ENCODE measurements around the gene PUSL1. TPM values are rescaled to one million over a fixed set of nuclear protein-coding genes. Genes with fewer than 3 reads are reported as not detected.

The PUSL1 gene
- total RNA-seq, 4 donors from 2014 or later = 6.2 to 13.1 (median 9.5) TPM

DNA sequence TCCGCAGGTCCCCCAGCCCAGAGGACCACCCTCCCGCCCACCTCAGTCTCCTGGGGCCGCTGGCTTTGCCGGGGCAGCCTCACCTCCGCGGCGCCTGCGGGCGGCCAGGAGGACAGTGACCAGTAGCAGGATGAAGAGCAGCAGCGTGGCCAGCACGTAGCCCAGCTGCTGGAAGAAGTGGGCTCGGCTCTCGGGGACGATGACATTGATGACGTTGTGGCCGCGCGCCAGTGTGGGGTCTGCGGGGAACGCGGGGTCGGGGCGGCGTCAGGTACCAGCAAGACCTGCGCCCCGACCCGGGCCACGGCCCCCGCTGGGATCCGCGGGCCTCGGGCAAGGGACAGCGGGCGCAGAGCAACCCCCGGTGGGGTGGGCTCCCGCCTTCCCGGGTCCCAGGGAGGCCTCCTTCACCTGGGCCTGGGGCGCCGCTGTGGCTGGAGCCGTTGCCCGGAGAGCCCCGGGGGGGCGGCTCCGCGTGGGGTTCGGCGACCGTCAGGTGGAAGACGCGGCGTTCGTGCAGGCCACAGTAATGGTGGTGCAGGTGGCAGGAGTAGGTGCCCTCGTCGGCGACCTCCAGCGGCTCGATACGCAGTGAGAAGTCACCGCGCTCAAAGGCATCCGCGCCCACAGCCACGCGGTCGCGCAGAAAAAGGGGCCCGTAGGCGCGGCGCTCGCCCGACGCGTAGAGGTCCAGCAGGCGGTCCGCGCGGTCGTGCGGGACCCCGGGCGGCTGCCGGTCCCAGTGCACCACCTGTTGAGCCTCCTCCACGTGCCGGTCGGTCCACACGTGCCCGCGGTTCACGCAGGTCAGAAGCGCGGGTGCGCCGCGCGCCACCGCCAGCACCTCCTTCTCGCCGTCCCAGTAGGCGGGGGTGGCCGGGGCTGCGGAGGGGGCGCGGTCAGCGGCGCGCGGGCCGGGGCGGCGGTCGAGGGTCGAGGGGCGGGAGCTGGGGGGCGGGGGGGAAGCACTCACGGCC, 46.2 kb downstream of the PUSL1 start:
- TF ChIP-seq POLR2A (IDR thresholded peaks at IDR 0.05) (no peak), CTCF (IDR thresholded peaks at IDR 0.05 in 4 of 5, conservative IDR thresholded peaks at IDR 0.05 in 1 of 5) (no peak)
- intact Hi-C loops (cut with DNase I; ENCODE audit: low total_unique reads) = loop anchor here (1.0 kb wide), 1 partner anchor 18 kb away; no protein-coding TSS in a partner anchor
- ATAC-seq (no peak), DNase-seq (peak in 1 of 2 donors; percentile 12)
- H3K36me3 ChIP-seq = no peaks in the 10 kb centered on the region
- no peak overlapping the region for H3K4me3 ChIP-seq
- peak overlapping the region in 2 of 4 donors; percentile 9 to 28 for H3K27ac ChIP-seq
- H3K9me3 ChIP-seq = no peaks in the 10 kb centered on the region
- H3K4me1 ChIP-seq = peaks cover 13 to 38% of the 10 kb centered on the region in 2 donors
- peaks cover 8 to 33% (median 28%) of the 10 kb centered on the region in 3 donors for H3K27me3 ChIP-seq
- in situ Hi-C loops (cut with MboI; ENCODE audit: low sequenced_read_pairs in 4 of 4) = no loop called here

DNA sequence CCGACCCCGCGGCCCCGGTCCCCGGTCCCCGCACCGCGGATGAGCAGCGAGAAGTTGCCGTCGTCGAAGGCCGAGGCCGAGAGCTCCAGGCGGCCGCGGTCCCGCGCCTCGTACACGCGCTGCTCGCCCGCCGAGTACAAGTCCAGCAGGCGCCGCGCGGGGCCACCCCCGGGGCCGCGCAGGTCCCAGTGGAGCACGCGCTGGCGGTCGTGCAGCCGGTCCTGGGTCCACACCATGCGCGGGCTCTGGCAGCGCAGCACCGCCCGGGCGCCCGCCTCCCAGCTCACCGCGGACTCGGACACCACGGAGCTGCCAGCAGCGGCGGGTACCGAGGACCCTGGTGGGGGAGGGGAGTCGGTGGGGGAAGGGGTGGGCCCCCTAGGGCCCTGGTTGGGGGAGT, 47.0 kb downstream of the PUSL1 start:
- H3K27ac ChIP-seq = peak overlapping the region; percentile 2 to 80 (median 48)
- no peaks in the 10 kb centered on the region for H3K36me3 ChIP-seq
- TF ChIP-seq POLR2A (IDR thresholded peaks at IDR 0.05) = no peak
- no peak for TF ChIP-seq CTCF (IDR thresholded peaks at IDR 0.05 in 4 of 5, conservative IDR thresholded peaks at IDR 0.05 in 1 of 5)
- intact Hi-C loops (cut with DNase I; ENCODE audit: low total_unique reads) (no loop called here), in situ Hi-C loops (cut with MboI; ENCODE audit: low sequenced_read_pairs in 4 of 4) (no loop called here)
- no peaks in the 10 kb centered on the region for H3K9me3 ChIP-seq
- peak overlapping the region in 1 of 4 donors; percentile 20 for H3K4me3 ChIP-seq
- no peak for DNase-seq
- H3K27me3 ChIP-seq = peaks cover 13 to 37% (median 28%) of the 10 kb centered on the region in 3 donors
- ATAC-seq = no peak
- peaks cover 13 to 43% of the 10 kb centered on the region in 2 donors for H3K4me1 ChIP-seq

GRCh38 chr1:1356166-1356795, 47.9 kb downstream of the PUSL1 start:
- H3K36me3 ChIP-seq = no peaks in the 10 kb centered on the region
- TF ChIP-seq POLR2A (IDR thresholded peaks at IDR 0.05) (no peak), CTCF (IDR thresholded peaks at IDR 0.05 in 4 of 5, conservative IDR thresholded peaks at IDR 0.05 in 1 of 5) (no peak)
- DNase-seq (peak in 1 of 2 donors; percentile 19), ATAC-seq (no peak)
- in situ Hi-C loops (cut with MboI; ENCODE audit: low sequenced_read_pairs in 4 of 4) (no loop called here), intact Hi-C loops (cut with DNase I; ENCODE audit: low total_unique reads) (no loop called here)
- peak overlapping the region in 2 of 4 donors; percentile 47 to 54 for H3K4me3 ChIP-seq
- peaks cover 21 to 44% (median 37%) of the 10 kb centered on the region in 3 donors for H3K27me3 ChIP-seq
- peak overlapping the region; percentile 65 to 80 (median 72) for H3K27ac ChIP-seq
- H3K9me3 ChIP-seq = no peaks in the 10 kb centered on the region
- H3K4me1 ChIP-seq = peaks cover 21 to 48% of the 10 kb centered on the region in 2 donors

DNA sequence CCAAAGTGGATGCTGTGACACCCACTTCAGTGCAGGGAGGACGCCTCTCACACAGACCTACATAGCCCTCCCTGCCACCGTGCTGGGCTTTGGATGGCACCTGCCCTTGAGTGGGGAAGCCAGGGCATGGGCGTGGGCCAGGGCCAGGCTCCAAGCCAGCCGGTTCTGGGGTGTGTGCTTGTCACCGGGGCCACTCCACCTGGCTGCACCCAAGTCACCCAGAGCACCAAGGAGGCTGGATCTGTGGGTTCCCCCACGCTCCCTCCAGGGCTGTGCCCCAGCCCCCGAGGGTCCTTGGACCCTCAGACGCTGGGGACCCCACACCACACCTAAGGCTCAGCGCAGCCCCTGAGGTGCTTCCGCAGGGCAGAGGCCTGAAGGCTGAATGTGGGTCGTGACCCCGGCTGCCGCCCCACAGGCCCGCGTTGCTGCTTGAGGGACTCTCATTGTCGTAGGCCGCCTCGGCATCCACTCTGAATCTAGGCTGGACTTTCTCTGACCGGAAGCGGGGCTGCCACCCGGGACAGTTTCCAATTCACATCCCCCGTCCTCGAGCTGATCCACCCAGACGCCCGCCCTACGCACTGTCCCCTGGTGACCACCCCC, 48.5 kb downstream of the PUSL1 start:
- Histone ChIP-seq H3K27ac (peak overlapping the region; percentile 65 to 80 (median 72)), H3K4me1 (peaks cover 21 to 50% of the 10 kb centered on the region in 2 donors), H3K4me3 (peak overlapping the region; percentile 32 to 54 (median 50)), H3K27me3 (peaks cover 25 to 44% (median 43%) of the 10 kb centered on the region in 3 donors), H3K36me3 (no peaks in the 10 kb centered on the region), H3K9me3 (no peaks in the 10 kb centered on the region)
- DNase-seq = peak in 1 of 2 donors; percentile 16
- no peak for ATAC-seq
- intact Hi-C loops (cut with DNase I; ENCODE audit: low total_unique reads) (no loop called here), in situ Hi-C loops (cut with MboI; ENCODE audit: low sequenced_read_pairs in 4 of 4) (no loop called here)
- TF ChIP-seq CTCF (IDR thresholded peaks at IDR 0.05 in 4 of 5, conservative IDR thresholded peaks at IDR 0.05 in 1 of 5) (no peak), POLR2A (IDR thresholded peaks at IDR 0.05) (no peak)
